WTC11 (cell line): ENCODE results near the gene GAS2. TPM values are rescaled to one million over a fixed set of nuclear protein-coding genes. Genes with fewer than 3 reads are reported as not detected.
A peak's percentile ranks its signal among the peaks of the same experiment; 100 is the strongest.

Experiments used
- ATAC-seq: fragments of 200-7000 bp; cut with Tn5 transposase; 2 replicates; pipeline ENCODE4 v1.10.0; 2021; ENCODE audit warnings: mild to moderate bottlenecking, moderate library complexity
- CTCF ChIA-PET: fragments of 300-600 bp; sonication (Branson Sonifier 250); formaldehyde crosslinking; loops from one replicate; lab custom pipeline; 2021; ENCODE audit warnings: antibody characterized with exemption; lab: Charles Lee
- POLR2A ChIA-PET: fragments of 350-600 bp; sonication (Branson Sonifier 250); formaldehyde crosslinking; loops from one replicate; lab custom pipeline; 2021; ENCODE audit warnings: antibody characterized with exemption; lab: Charles Lee
- DNase-seq: peaks from one replicate; pipeline ENCODE4 v3.0.0; 2021; ENCODE audit warnings: low spot score
- H3K27ac Mint-ChIP-seq: 2 replicates; pipeline ENCODE4 v1.8.0; 2021; ENCODE audit warnings: mixed read lengths
- H3K27me3 Mint-ChIP-seq: 2 replicates; pipeline ENCODE4 v1.8.0; 2021; ENCODE audit warnings: low read depth, mild to moderate bottlenecking, moderate library complexity, mixed read lengths
- H3K36me3 Mint-ChIP-seq: 2 replicates; pipeline ENCODE4 v1.8.0; 2021; ENCODE audit warnings: mixed read lengths
- H3K4me1 Mint-ChIP-seq: 2 replicates; pipeline ENCODE4 v1.8.0; 2022; ENCODE audit warnings: mixed read lengths
- H3K4me3 Mint-ChIP-seq: 2 replicates; pipeline ENCODE4 v1.8.0; 2021; ENCODE audit warnings: mild to moderate bottlenecking, moderate library complexity, mixed read lengths
- H3K9me3 Mint-ChIP-seq: 2 replicates; pipeline ENCODE4 v1.8.0; 2021; ENCODE audit warnings: mixed read lengths
- CDX4 ChIP-seq: fragments of 250-450 bp; sonication (Bioruptor Pico); IDR thresholded peaks from 2 replicates; pipeline ENCODE4 v1.9.0; 2021; ENCODE audit warnings: moderate library complexity, mild to moderate bottlenecking, inconsistent platforms, borderline replicate concordance
- E2F1 ChIP-seq: sonication (generic); formaldehyde crosslinking; IDR thresholded peaks from 2 replicates; pipeline ENCODE4 v1.8.0; 2022; ENCODE audit warnings: mild to moderate bottlenecking, missing genetic modification reagents
- ERG ChIP-seq: fragments of 250-450 bp; sonication (Bioruptor Pico); IDR thresholded peaks from 2 replicates; pipeline ENCODE4 v1.8.0; 2021; ENCODE audit warnings: mild to moderate bottlenecking
- FOXP1 ChIP-seq: sonication (generic); formaldehyde crosslinking; IDR thresholded peaks from 2 replicates; pipeline ENCODE4 v1.8.0; 2022; ENCODE audit warnings: missing genetic modification reagents, mild to moderate bottlenecking, moderate library complexity, borderline replicate concordance
- GABPB1 ChIP-seq: sonication (generic); formaldehyde crosslinking; IDR thresholded peaks from 2 replicates; pipeline ENCODE4 v1.8.1; 2023; ENCODE audit warnings: mild to moderate bottlenecking, missing genetic modification reagents
- GRHL2 ChIP-seq: fragments of 250-450 bp; sonication (Bioruptor Pico); IDR thresholded peaks from 2 replicates; pipeline ENCODE4 v1.8.0; 2022; ENCODE audit warnings: mild to moderate bottlenecking, moderate library complexity; ENCODE audit not compliant: insufficient replicate concordance, severe bottlenecking
- GTF2I ChIP-seq: fragments of 250-450 bp; sonication (Bioruptor Pico); conservative IDR thresholded peaks from 2 replicates; pipeline ENCODE4 v1.4.0; 2021; ENCODE audit warnings: mild to moderate bottlenecking
- IRF2 ChIP-seq: sonication (generic); formaldehyde crosslinking; IDR thresholded peaks from 2 replicates; pipeline ENCODE4 v1.8.0; 2022; ENCODE audit warnings: low read depth, missing genetic modification reagents, borderline replicate concordance
- NR3C1 ChIP-seq: sonication (generic); formaldehyde crosslinking; conservative IDR thresholded peaks from 2 replicates; pipeline ENCODE4 v1.8.1; 2023; ENCODE audit warnings: low read depth, mild to moderate bottlenecking, missing genetic modification reagents
- PRDM15 ChIP-seq: sonication (generic); formaldehyde crosslinking; IDR thresholded peaks from 2 replicates; pipeline ENCODE4 v1.8.0; 2022; ENCODE audit warnings: missing genetic modification reagents
- RELA ChIP-seq: sonication (generic); formaldehyde crosslinking; IDR thresholded peaks from 2 replicates; pipeline ENCODE4 v1.8.1; 2022; ENCODE audit warnings: missing genetic modification reagents, mild to moderate bottlenecking, borderline replicate concordance
- TP53 ChIP-seq: sonication (generic); formaldehyde crosslinking; IDR thresholded peaks from 2 replicates; pipeline ENCODE4 v1.8.1; 2023; ENCODE audit warnings: mild to moderate bottlenecking, missing genetic modification reagents
- ZNF425 ChIP-seq: fragments of 250-450 bp; sonication (Bioruptor Pico); conservative IDR thresholded peaks from 2 replicates; pipeline ENCODE4 v1.9.0; 2021; ENCODE audit warnings: mild to moderate bottlenecking
- ZNF512 ChIP-seq: sonication (generic); formaldehyde crosslinking; IDR thresholded peaks from 2 replicates; pipeline ENCODE4 v1.8.1; 2022; ENCODE audit warnings: missing genetic modification reagents, borderline replicate concordance
- ZNF532 ChIP-seq: fragments of 250-450 bp; sonication (Bioruptor Pico); IDR thresholded peaks from 2 replicates; pipeline ENCODE4 v1.9.0; 2021; ENCODE audit warnings: mild to moderate bottlenecking, borderline replicate concordance
- ZSCAN18 ChIP-seq: fragments of 250-450 bp; sonication (Bioruptor Pico); IDR thresholded peaks from 2 replicates; pipeline ENCODE4 v2.1.2; 2022; ENCODE audit warnings: mild to moderate bottlenecking, moderate library complexity
- total RNA-seq: library from RNA; stranded (reverse); gene quantifications from 3 replicates; pipeline ENCODE4 v1.2.3, GENCODE V29; 2021

GAS2 gene
- total RNA-seq, 1 experiment from 2014 or later: 1.8 TPM

GRCh38 chr11:22680628-22681027, 14.2 kb downstream of the GAS2 start:
- no peaks in the 10 kb centered on the region for H3K27me3 Mint-ChIP-seq
- POLR2A ChIA-PET: no interaction called here
- H3K4me3 Mint-ChIP-seq: no peak overlapping the region
- H3K27ac Mint-ChIP-seq: no peak overlapping the region
- ATAC-seq (peak; percentile 26; the same call in 1 of the 2 replicates), DNase-seq (no peak)
- no peaks in the 10 kb centered on the region for H3K36me3 Mint-ChIP-seq
- H3K9me3 Mint-ChIP-seq: no peaks in the 10 kb centered on the region
- TF ChIP-seq GABPB1 (CRISPR knock-in tag) (peak; percentile 39; the same call in 1 of the 2 replicates), ZNF532 (no peak)
- TF ChIP-seq, all 79 proteins: peak for 1
- peaks cover 7% of the 10 kb centered on the region for H3K4me1 Mint-ChIP-seq
- CTCF ChIA-PET: no interaction called here

GRCh38 chr11:22681281-22681812, 14.9 kb downstream of the GAS2 start:
- H3K4me3 Mint-ChIP-seq: no peak overlapping the region
- no peaks in the 10 kb centered on the region for H3K36me3 Mint-ChIP-seq
- TF ChIP-seq ZNF512 (CRISPR knock-in tag) (no peak), NR3C1 (no peak), RELA (no peak), ZNF425 (CRISPR knock-in tag) (no peak), ERG (CRISPR knock-in tag) (no peak), ZSCAN18 (CRISPR knock-in tag) (no peak), TP53 (CRISPR knock-in tag) (no peak), IRF2 (no peak), FOXP1 (CRISPR knock-in tag) (no peak), GTF2I (CRISPR knock-in tag) (no peak), CDX4 (CRISPR knock-in tag) (no peak), GRHL2 (no peak), E2F1 (CRISPR knock-in tag) (no peak), PRDM15 (CRISPR knock-in tag) (no peak)
- no peaks in the 10 kb centered on the region for H3K9me3 Mint-ChIP-seq
- ATAC-seq: no peak
- CTCF ChIA-PET: no interaction called here
- DNase-seq: no peak
- H3K27me3 Mint-ChIP-seq: no peaks in the 10 kb centered on the region
- H3K4me1 Mint-ChIP-seq: peaks cover 7% of the 10 kb centered on the region
- POLR2A ChIA-PET: no interaction called here
- no peak overlapping the region for H3K27ac Mint-ChIP-seq
